HG03342 (cell line): ENCODE data around the gene GRIN3B.

ENCODE experiments used
- ATAC-seq: cut with Tn5 transposase; IDR thresholded peaks from one replicate; pipeline ENCODE4 v1.9.1; 2021; ENCODE audit warnings: mild to moderate bottlenecking, moderate library complexity; ENCODE audit not compliant: unreplicated experiment

The GRIN3B gene

GRCh38 chr19:1006711-1007398 is 6.6 kb downstream of the GRIN3B start:
- ATAC-seq, result no peak

DNA sequence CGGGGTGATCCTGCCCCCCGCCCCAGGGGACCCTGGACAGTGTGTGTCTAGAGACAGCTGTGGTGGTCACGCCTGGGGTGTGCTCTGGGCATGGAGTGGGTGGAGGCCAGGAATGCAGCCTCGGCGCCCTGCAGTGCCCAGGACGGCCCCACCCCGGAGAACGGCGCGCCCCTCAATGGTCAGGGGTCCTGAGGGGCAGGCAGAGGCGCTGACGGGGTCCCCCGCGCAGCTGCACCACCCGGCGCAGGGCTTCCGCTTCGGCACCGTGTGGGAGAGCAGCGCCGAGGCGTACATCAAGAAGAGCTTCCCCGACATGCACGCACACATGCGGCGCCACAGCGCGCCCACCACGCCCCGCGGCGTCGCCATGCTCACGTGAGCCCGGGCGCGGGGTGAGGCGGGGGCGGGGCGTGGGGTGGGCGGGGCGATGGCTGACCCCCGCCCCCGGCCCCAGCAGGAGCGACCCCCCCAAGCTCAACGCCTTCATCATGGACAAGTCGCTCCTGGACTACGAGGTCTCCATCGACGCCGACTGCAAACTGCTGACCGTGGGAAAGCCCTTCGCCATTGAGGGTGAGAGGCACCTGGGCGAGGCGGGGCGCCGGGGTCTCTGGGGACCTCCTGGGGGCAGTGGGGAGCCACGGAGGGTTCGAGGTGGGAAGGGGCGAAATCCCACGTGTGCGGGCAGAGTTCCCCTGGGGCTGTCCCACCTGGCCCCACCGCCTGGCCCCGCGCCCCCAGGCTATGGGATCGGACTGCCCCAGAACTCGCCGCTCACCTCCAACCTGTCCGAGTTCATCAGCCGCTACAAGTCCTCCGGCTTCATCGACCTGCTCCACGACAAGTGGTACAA is 7.4 kb downstream of the GRIN3B start:
- no peak for ATAC-seq

GRCh38 chr19:1008268-1009040 is 8.2 kb downstream of the GRIN3B start:
- ATAC-seq, result no peak

DNA sequence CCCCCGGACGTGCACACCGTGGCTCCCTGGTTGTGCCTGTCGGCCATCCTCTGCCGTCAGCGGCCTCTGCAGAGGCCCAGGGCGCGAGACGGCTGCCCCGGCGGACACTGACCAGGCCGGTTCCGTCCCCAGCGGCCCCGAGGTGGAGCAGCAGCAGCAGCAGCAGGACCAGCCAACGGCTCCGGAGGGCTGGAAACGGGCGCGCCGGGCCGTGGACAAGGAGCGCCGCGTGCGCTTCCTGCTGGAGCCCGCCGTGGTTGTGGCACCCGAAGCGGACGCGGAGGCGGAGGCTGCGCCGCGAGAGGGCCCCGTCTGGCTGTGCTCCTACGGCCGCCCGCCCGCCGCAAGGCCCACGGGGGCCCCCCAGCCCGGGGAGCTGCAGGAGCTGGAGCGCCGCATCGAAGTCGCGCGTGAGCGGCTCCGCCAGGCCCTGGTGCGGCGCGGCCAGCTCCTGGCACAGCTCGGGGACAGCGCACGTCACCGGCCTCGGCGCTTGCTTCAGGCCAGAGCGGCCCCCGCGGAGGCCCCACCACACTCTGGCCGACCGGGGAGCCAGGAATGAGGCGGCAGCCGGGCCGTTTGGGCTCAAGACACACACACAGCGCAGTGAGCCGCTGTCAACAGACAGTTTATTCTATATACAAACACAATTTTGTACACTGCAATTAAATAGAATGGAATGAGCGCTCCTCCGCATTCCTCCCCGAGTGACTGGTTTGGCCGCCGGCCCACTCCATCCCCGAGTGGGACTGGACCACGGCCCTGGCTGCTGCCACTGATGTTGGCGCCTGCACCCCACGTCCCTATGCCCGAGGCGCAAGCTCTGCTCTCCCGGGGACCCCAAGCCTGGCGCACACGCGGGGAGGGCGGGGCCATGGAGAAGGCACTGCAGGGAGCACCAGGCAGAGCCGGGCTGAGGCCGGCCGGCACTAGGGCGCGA is 9.1 kb downstream of the GRIN3B start:
- no peak for ATAC-seq

GRCh38 chr19:1009981-1010538 is 9.8 kb downstream of the GRIN3B start:
- no peak for ATAC-seq

DNA sequence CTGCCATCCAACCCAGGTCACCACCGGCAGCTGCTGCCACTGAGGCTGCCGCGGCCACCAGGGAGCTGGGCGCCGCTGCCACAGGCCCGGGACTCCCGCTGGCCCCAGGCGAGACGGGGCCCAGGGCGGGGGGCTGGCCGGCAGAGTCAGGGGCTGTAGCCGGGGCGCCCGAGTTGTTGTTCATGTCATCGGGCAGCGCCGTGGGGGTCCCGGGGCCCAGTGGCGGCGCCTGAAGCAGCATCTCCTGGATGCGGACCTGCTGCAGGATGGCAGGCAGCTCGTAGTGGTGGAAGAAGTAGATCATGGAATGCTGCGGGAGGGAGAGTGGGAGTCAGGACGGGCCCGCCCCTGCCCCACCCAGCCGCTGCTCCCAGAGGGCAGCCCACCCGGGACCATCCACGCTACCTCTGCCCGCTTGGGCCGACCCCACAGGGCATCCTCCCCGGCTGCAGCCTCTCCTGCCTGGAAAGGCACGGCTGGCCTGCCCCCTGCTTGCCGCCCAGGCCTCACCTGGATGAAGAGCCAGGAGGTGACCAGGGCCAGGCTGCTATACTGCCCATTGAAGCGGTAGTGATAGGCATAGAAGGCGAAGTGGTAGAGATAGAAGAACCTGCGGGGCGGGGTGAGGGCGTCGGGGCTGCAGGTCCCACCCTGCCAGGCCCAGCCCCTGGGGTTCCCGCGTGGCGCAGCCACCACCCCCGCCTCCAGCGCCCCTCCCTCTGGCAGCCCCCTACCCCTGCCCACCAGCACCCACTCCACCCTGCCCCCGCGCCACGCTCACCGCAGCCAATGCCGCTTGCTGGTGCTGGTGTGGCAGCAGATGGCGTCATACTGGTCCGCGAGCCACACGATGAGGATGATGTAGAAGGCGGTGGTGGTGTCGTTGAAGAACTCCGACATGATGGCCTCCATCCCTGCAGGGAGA is 10.6 kb downstream of the GRIN3B start:
- ATAC-seq, result no peak

GRCh38 chr19:1011831-1012333 is 11.7 kb downstream of the GRIN3B start:
- no peak for ATAC-seq

DNA sequence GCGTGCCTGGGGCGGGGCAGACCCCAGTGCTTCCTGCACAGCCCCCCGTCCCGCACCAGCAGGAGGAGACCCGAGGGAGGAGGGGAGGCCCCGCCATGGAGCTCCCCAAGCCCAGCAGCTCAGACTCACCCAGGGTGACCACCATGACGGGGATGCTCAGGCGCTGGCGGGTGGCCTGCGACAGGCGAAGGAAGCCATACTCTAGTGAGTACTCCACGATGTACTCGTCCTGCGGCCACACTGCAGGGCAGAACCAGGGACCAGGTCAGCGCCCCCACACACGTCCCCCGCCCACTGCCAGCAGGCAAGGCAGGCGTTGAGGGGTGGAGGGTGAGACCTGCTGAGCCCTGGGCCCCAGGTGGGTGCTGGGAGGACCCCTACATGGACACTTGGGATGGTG is 12.1 kb downstream of the GRIN3B start:
- no peak for ATAC-seq

GRCh38 chr19:1013218-1013617 is 13.0 kb downstream of the GRIN3B start:
- ATAC-seq, result no peak

DNA sequence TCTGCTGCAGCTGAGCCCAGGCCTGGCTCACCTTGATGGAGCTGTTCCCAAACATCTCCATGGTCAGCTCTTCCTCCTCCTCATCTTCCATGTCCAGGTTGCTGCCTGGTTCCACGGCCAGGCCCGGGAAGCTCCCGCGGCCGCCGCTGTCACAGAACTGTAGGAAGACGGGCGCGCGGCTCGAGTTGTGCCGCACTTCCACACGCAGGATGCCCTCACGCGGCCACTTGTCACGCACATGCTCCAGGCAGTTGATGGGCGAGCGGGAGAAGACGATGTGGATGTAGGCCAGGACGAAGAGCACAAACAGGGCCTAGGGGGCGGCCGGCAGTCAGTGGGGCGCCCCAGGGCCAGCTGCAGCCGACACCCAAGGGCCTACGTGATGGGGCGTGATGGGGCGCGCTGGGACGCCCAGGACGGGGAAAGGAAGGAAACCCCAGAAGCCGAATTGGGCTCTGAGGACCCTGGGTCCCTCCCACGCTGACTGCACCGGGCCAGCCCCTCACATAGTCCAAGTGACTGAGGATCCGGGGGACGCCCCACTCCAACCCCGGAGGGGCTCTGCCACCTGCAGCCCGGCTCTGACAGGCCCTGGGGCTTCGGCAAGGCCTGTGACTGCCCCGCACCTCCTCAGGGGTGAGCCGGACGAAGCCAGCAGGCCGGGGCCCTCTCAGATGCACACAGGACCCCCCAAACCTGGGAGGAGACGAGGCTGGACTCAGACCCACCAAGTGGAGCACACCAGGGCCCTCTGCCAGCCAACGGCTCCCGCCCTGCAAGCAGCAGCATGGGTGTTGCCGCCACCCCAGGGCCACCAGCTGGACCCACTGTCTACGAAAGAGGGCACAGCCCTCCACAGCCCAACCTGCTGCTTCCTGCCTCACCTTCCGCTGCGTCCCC is 14.2 kb downstream of the GRIN3B start:
- ATAC-seq, result no peak

DNA sequence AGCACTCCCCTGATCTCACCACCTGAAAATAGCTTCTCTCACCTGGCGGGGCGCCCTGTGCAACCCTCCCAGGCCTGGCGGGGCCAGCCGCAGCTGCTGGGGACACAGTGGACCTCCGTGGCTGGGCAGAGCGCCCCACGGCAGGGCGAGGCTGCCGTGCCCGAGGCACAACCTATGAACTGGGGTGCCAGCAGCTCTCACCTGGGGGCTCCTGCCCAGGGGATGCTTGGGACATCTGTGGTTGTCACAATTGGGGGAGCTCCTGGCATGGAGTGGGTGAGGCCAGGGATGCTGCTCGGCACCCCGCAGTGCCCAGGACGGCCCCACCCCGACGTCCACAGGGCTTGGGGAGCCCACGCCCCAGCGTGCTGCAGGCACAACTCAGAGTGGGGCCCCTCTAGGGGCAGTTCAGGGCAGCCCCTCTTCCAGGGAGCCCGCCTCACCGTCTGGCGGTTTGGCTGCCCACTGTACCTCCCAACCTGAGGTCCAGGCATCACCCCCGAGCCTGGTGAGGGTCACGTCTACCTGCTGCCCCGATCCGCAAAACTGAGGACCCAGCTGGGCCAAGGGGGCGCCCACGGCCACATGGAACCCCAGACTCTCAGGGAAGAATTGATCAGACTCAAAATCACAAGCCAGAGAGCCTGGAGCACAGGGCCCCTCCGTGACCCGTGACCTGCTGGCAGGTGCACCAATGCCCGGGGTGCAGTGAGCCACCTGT is 15.0 kb downstream of the GRIN3B start:
- no peak for ATAC-seq

DNA sequence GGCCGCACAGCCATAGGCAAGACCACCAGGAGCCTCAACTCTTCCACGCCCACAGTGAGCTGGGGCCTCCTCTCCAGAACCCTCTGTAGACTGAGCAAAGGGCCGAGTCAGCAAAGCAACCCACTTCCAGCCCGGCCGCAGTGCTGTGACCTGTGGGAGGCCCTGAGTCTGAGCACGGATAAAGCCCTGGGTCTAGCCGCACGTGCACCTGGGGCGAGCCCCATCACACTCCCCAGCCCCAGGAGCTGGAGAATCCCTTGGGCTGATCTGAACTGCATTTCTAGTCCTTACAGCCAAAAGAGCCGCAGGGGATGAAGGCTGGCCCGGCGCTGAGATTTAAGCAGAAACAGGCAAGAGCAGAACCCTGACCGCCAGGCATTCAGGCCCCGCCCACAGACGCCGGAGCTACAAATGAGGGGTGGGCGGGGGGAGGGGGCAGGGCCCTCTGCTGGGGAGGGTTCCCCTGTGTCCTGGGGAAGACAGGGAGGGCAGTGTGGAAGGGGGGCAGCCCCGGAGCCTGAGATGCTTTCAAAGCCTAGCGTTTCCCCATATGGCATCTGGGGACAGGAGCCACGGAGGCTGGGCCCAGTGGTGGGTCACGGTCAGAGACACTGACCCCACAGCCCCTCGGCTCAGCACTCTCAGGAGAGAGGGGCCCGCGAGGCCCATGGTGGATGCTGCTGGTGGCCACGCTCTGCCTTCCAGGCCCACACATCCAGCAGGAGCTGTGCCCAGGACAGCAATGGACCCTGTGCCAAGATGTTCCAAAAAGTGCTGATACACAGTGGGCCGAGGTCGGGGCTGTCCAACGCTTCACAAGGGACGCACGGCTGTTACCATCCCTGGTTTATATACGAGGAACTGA is 15.8 kb downstream of the GRIN3B start:
- no peak for ATAC-seq

- no peak for ATAC-seq
These were observed 16.5 kb downstream of the GRIN3B start for GRCh38 chr19:1016647-1017114.

GRCh38 chr19:1017115-1017905 is 17.1 kb downstream of the GRIN3B start:
- no peak for ATAC-seq

GRCh38 chr19:1017906-1018305 is 17.7 kb downstream of the GRIN3B start:
- ATAC-seq, result no peak
